ENCODE results near the gene IL34.

Gene IL34

GRCh38 chr16:70678898-70679670 is 32.7 kb downstream of the IL34 start:
- TF ChIP-seq CTCF (conservative IDR thresholded peaks at IDR 0.05) (no peak), ZFX (IDR thresholded peaks at IDR 0.05) (no peak)
- H3K27ac ChIP-seq = no peak overlapping the region

- TF ChIP-seq ZFX (IDR thresholded peaks at IDR 0.05) (no peak), CTCF (conservative IDR thresholded peaks at IDR 0.05) (peak; percentile 60)
- H3K27ac ChIP-seq = no peak overlapping the region
These were observed 33.5 kb downstream of the IL34 start for GRCh38 chr16:70679671-70680494.

- no peak overlapping the region for H3K27ac ChIP-seq
These were observed 34.4 kb downstream of the IL34 start for GRCh38 chr16:70680495-70681381.

GRCh38 chr16:70681382-70682238 is 35.3 kb downstream of the IL34 start:
- TF ChIP-seq ZFX (IDR thresholded peaks at IDR 0.05) (no peak), CTCF (conservative IDR thresholded peaks at IDR 0.05) (no peak)
- H3K27ac ChIP-seq = no peak overlapping the region

More at GRCh38 chr16:70680495-70681381, 34.4 kb downstream of the IL34 start:
- TF ChIP-seq ZFX (IDR thresholded peaks at IDR 0.05) (no peak), CTCF (conservative IDR thresholded peaks at IDR 0.05) (no peak)

GRCh38 chr16:70682239-70683145 is 36.1 kb downstream of the IL34 start:
- TF ChIP-seq CTCF (conservative IDR thresholded peaks at IDR 0.05) = no peak
- H3K27ac ChIP-seq = no peak overlapping the region
